Stimulated activated CD8-positive, alpha-beta memory T cell treated with anti-CD3 and anti-CD28 coated beads, Interleukin-7, amount 100 ng/mL, for 4 hours (primary cell): ENCODE results near the gene ZNF514.

ENCODE experiments used
- DNase-seq, 2 donors: peaks; one replicate each; pipeline ENCODE4 v3.0.0-alpha.2; 2020; ENCODE audit warnings: low read depth in 2 of 2

The ZNF514 gene

GRCh38 chr2:95159690-95160449 lies at the start of gene ZNF514:
TSS of gene ZNF514 (minus strand) at chr2:95159848. CDS start at chr2:95153253, 6,595 bp downstream.
- peak; percentile 38 to 78 for DNase-seq

- no peak for DNase-seq
Measured at GRCh38 chr2:95208106-95208505, 48.5 kb upstream of the ZNF514 start.

DNA sequence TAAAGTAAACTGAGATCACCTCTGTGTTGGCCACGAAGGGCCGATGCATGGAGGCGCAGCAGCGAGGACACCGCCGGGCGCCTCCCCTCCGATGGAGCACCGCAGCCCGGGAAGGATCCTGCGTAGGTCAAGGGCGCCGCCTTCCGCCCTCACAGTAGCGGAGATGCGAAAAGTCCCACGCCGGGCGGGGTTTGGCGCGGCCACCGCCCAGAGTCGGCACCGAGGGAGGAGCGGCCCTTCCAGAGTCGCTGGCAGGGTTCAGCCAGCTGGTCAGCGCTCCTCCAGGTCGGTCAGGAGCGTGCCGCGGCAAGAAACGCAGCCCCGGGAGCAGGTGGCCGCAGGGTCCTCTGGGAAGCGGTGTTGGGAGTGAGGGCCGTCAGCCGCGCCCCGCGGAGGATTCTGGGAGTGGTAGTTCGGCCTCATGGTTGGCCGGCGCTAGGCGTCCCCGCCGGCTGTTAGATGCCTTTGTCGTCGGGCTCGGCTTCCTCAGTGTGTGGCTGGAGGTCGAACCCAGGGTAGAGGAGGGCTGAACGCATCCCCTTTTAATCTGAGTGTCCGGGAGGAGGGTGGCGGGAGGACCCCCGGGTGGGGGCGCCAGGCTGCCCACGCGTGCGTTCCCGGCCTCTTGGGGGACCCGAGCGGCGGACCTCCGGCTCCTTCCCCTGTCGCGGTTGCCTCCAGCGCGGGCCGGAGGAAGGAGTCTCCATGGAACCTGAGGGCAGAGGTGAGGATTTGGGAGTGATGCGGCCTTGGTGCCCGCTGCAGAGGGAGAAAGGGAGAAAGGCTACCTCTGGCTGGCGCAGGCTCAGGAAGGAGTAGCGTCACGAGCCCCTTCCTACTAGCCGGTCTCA lies 47.7 kb upstream of the ZNF514 start, which contains the start of gene ZNF892:
ZNF892 (plus strand) TSS at position 411 of the 851 bp plus-strand sequence; CDS start at position 706, 295 bp downstream.
- DNase-seq = peak; percentile 52 to 72

- DNase-seq = no peak
Measured at GRCh38 chr2:95206096-95206495, 46.4 kb upstream of the ZNF514 start.

- no peak for DNase-seq
Measured at GRCh38 chr2:95204396-95204795, 44.7 kb upstream of the ZNF514 start.

DNA sequence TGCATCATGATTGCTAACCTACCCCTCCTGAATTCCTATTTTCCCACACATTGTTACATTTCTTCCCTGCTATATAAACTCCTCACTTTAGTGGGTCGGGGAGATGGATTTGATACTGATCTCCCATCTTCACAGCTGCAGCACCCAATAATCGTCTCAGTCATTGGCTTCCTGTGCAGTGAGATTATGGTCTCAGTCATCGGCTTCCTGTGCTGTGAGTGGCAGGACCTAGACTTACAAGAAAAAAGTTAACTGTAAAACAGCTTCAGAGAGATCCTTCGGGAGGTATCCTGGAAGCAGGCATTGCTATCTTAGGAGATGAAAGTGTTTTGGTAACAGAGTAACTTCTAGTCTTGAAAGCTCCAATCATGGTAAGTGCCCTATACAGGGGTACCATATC lies 44.3 kb upstream of the ZNF514 start:
- no peak for DNase-seq

- peak in 1 of 2 donors; percentile 19 for DNase-seq
Measured at GRCh38 chr2:95192956-95193355, 33.3 kb upstream of the ZNF514 start.

GRCh38 chr2:95185973-95186372 lies 26.3 kb upstream of the ZNF514 start:
- DNase-seq = no peak

DNA sequence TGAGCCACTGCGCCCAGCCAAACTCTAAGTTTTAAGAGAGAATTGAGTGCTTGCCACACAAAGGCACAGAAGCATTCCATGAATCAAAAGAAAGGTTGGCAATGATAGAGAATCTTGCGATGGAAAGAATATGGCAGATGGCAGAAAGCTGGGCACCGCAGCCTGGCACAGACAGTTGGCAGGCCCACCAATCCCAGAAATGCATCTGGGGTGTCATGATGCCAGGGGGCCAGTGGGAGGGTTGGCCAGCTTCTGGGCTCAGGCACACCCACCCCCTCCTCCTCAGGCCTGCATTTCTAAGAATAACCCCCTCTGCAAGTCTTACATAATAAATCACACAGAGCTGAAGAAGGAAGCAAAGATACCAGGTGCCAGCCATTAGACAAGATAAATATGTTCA lies 25.5 kb upstream of the ZNF514 start:
- no peak for DNase-seq

- DNase-seq = no peak
Measured at GRCh38 chr2:95181774-95182173, 22.1 kb upstream of the ZNF514 start.

- DNase-seq = no peak
Measured at GRCh38 chr2:95179451-95179850, 19.8 kb upstream of the ZNF514 start.

DNA sequence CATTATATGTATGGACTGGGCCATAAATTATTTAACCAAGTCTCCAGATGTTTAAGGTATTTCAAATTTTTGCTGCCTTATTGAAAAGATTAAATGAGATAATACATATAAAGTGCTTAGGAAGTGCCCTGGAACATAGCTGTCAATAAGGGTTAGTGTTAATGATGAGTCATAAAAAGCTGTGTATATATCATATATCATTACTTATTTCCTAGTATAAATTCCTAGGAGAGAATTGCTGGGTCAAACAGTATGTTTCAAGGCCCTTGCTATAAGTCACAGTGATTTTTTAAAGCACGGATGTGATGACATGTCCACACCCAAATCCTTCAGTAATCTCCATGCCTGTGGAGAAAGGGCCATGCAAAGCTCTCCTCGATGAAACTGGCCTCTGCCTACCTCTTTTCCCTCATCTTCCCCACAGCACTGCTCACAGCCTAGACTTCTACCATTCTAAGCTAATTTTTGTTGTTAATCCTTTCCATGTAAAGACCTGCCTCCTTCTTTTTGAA lies 14.4 kb upstream of the ZNF514 start:
- no peak for DNase-seq

GRCh38 chr2:95171902-95172301 lies 12.3 kb upstream of the ZNF514 start:
- DNase-seq = no peak

- peak in 1 of 2 donors; percentile 3 for DNase-seq
Measured at GRCh38 chr2:95166065-95166763, 6.6 kb upstream of the ZNF514 start.

DNA sequence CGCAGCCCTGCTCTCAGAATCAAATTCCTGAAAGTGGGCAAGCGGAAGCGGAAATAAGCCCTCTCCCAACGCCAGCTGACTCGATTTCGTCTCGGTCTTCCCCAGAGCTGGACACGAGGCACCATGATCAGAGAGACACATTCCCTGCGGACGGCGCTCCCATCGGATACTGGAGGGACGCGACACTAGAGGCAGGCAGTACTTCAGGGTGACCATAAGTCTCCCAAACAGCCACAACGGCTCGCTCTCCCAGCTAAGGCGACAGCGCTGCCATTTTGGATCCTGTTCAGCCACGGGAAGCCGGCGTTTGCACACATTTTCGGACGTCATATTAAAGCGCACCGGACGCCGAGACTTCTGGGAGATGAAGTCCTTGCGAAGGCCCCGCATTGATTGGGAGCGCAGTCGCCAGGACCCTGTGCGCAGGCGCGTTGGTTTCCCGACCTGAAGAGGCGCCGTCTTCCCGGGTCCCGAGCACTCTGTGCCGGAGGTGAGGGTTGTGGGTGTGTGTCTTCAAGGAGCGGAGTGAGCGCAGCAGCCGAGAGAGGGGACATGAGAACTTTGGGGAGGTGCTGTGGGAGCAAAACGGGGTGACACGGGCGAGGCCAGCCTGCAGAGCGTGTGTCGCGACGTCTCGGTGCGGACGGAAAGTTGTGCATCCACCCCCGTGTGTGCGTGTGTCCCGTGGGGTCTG lies 5.9 kb upstream of the ZNF514 start, which contains the start of gene ZNF2:
ZNF2 (plus strand) TSS at position 439 of the 694 bp plus-strand sequence. CDS start 10,418 bp downstream, outside the sequence.
- peak; percentile 96 to 97 for DNase-seq

DNA sequence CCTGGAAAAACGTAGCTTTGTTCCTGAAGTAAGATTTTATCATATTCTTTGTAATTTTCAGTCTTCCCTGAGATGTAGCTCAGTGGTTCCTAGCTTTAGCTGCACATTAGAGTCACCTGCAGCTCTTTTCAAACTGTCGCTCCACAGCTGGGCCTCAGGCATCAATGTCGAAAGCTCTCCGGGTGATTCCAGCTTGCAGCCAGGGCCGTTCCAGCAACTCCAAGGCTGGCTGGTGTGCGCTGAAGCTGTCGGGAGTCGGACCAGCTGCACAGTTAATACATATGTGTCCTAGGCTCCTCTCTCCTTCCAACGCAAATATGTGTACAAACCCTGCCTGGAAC lies 5.4 kb upstream of the ZNF514 start:
- no peak for DNase-seq

DNA sequence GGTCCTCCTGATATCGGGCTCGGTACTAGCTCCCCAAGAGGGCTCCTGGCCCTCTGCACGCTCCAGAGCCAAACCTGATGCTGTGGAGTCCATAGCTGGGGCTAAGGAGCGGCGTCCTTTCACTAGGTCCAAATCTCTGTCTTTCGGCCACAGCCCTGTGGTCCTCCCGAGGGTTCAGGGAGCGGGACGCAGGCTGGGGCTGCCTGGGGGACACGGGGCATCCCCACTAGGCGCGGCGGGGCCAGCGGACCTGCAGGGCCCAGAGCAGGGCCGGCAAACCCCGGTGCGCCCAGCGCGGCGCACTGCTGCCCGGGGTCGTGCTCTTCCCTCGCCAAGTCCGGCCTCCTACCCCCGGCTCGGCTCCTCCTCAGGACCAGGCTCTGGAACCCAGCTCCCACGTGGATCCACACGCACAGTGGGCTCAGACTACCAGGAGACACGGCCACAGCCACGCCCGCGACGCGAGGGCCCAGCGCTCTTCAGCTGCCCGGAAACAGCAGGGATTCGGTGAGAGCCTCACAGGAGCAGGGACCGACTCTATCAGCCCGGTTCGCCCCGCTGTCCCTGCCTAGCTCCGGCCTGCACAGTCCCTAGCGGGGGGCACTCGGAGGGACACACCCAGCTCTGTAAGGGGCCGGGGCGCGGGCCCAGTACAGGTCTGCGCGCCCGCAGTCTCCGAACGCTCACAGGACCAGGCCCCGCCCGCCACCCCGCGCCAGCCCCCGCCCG lies 593 bp downstream of the ZNF514 start:
- DNase-seq = no peak

GRCh38 chr2:95158441-95158840 lies 1.2 kb downstream of the ZNF514 start:
- no peak for DNase-seq

DNA sequence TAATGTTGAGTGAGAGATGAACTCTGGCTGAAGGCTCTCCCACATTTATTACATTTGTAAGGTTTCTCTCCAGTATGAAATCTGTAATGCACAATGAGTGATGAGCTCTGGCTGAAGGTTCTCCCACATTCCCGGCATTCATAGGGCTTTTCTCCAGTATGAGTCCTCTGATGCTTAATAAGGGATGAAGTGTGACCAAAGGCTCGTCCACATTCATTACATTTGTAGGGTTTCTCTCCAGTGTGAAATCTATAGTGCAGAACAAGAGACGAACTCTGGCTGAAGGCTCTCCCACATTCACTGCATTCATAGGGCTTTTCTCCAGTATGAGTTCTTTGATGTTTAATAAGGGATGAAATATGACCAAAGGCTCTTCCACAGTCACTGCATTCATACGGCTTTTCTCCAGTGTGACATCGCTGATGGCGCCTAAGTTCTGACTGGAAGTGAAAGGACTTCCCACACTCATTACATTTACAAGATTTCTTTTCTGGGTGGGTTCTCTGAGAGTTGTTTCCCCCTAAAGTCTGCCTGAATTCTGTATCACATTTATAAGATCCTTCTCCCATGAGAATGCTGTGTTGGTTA lies 10.2 kb downstream of the ZNF514 start:
- DNase-seq = no peak

- DNase-seq = no peak
Measured at GRCh38 chr2:95143838-95144237, 15.8 kb downstream of the ZNF514 start.
